DMS53 (cell line): ENCODE results near the gene PGRMC2.

Source experiments
- DNase-seq: peaks from one replicate; lab custom pipeline; 2025; lab: John Stamatoyannopoulos, UW

Gene PGRMC2

GRCh38 chr4:128220286-128221235, 67.1 kb downstream of the PGRMC2 start:
- peak; percentile 58 for DNase-seq
